HG02884 (cell line): ENCODE measurements around the gene KIF2A.
A peak's percentile ranks its signal among the peaks of the same experiment; 100 is the strongest.
"Not testable (repeated sequence)": the region's sequence is repeated elsewhere in the genome, so short reads cannot be mapped to it uniquely, and the experiment has no call there.

Source experiments
- ATAC-seq: cut with Tn5 transposase; IDR thresholded peaks from one replicate; pipeline ENCODE4 v1.9.1; 2021; ENCODE audit warnings: mild to moderate bottlenecking, moderate library complexity; ENCODE audit not compliant: unreplicated experiment

KIF2A gene

GRCh38 chr5:62289813-62290212 lies 16.2 kb upstream of the KIF2A start:
- no peak for ATAC-seq

GRCh38 chr5:62291829-62292228 lies 14.2 kb upstream of the KIF2A start:
- ATAC-seq: not testable (repeated sequence)

- no peak for ATAC-seq
Observed at GRCh38 chr5:62296998-62297397, 9.0 kb upstream of the KIF2A start.

- ATAC-seq: no peak
Observed at GRCh38 chr5:62298118-62298517, 7.9 kb upstream of the KIF2A start.

GRCh38 chr5:62299101-62299500 lies 6.9 kb upstream of the KIF2A start:
- ATAC-seq: no peak

GRCh38 chr5:62299600-62299999 lies 6.4 kb upstream of the KIF2A start:
- ATAC-seq: no peak

GRCh38 chr5:62305358-62305714 lies 670 bp upstream of the KIF2A start:
- ATAC-seq: no peak

GRCh38 chr5:62306323-62306895 lies 403 bp downstream of the KIF2A start:
- ATAC-seq: peak; percentile 30

- ATAC-seq: peak; percentile 2
Observed at GRCh38 chr5:62306896-62307689, 1.1 kb downstream of the KIF2A start.

GRCh38 chr5:62308439-62308838 lies 2.4 kb downstream of the KIF2A start:
- ATAC-seq: no peak

GRCh38 chr5:62309107-62309506 lies 3.1 kb downstream of the KIF2A start:
- ATAC-seq: no peak

- ATAC-seq: no peak
Observed at GRCh38 chr5:62310426-62311143, 4.6 kb downstream of the KIF2A start.

- ATAC-seq: no peak
Observed at GRCh38 chr5:62312036-62312435, 6.0 kb downstream of the KIF2A start.

GRCh38 chr5:62312674-62313073 lies 6.7 kb downstream of the KIF2A start:
- no peak for ATAC-seq

- no peak for ATAC-seq
Observed at GRCh38 chr5:62314213-62314830, 8.3 kb downstream of the KIF2A start.

GRCh38 chr5:62315376-62316175 lies 9.6 kb downstream of the KIF2A start:
- no peak for ATAC-seq

- no peak for ATAC-seq
Observed at GRCh38 chr5:62316176-62316502, 10.1 kb downstream of the KIF2A start.

- ATAC-seq: no peak
Observed at GRCh38 chr5:62317810-62318209, 11.8 kb downstream of the KIF2A start.

GRCh38 chr5:62322484-62322883 lies 16.5 kb downstream of the KIF2A start:
- ATAC-seq: no peak

- ATAC-seq: peak; percentile 63
Observed at GRCh38 chr5:62326302-62326701, 20.3 kb downstream of the KIF2A start.

GRCh38 chr5:62326702-62327101 lies 20.7 kb downstream of the KIF2A start:
- no peak for ATAC-seq
